IPS DF 4.7 (cell line): ENCODE data around the gene SLC25A22.

ENCODE experiments used
- DNase-seq: peaks from one replicate; pipeline ENCODE4 v3.0.0-alpha.2; 2013; ENCODE audit warnings: low spot score; ENCODE audit errors: extremely low read depth

Gene SLC25A22

DNA sequence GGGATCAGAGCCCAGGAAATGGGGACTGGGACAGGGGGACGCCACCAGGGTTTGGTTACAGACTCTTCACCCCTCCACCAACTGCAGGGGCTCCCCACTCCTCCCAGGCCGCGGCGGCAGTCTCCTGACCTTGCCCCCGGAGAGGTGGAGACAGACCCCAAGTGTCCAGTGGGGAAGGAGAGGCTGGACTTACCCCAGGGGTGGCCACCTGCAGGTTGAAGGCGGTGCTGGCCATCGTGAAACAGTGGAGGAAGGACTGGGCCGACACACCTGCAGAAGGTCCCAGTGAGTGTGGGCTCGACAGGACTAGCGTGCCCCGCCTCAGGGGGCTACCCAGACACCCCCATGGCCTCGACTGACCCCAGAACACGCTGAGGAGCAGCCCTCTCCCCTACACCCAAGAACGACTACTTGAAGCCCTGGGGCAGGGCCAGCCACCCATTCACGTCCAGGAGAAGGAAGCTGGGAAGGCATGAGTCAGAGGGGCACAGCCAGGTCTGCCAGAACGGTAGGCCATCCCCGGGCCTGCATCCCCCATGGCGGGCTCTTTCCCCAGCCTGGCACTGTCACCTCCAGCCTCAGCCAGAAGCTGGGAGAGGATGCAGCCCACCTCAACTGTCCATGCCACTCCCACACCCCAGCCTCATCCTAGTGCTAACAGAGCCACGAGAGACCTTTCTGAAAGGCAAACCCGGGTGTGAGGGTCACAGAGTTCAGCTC is 23.0 kb downstream of the SLC25A22 start:
- no peak for DNase-seq

DNA sequence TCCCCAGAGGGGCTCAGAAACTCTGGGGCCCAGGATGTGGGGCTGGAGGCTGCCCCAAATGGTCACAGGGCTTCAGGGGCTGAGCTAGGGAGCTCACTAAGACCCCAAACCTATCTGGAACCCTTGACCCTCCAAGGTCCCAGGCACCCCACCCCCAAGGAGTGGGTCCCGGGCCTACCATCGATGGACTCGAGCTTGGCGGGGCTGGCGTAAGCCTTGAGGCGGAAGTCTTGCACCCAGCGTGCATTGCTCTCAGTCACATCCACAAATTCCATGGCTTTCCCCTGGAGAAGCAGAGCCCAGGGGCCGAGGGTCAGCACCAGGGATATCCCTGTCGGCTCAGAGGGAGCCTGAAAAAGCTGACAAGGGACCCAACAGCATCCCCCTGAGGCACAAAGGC is 24.3 kb downstream of the SLC25A22 start:
- DNase-seq: no peak

- no peak for DNase-seq
Observed at GRCh38 chr11:773425-773824, 24.7 kb downstream of the SLC25A22 start.

DNA sequence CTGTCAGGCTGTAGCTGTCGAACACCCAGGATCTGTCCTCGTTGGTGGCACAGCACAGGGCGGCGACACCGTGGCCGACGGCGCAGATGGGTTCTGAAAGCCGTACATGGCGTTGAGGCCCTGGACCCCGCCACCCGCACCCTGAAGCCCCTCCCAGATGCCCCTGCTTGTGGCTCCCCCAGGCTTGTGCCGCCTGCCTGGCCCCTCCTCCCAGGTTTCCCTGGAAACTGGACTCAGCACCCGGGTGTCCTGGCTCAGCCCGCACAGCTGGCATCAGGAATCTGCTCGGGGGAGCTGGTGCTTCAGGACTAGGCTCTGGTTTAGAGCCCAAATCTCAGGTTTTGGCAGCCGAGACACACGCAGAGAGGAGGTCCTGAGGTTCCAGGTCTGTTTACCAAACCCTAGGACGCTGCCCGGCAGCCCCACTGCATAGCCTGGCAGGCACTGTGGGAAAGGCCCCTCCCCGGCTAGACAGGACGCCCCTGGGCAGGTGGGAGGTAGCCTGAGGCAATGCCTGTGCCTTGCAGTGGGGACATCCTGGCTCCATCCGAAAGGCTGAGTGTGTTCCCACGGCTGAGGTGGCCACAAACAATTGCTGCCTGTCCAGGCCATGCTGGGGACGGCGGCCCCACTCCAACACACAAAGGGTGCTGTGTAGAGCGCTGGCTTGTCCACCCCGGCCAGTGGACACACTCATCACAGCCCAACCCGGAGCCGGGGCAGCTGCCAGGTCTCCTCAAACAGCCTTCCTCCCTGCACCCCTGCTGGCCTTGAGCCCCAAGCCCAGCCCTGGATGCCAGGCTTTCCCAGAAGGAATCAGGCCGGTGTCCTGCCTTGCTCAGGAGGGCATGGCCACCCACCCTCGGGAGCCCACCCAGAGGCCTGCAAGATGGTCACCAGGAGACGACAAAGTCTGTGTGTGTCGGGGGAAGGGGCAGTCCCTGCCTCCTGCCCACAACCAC is 25.4 kb downstream of the SLC25A22 start:
- DNase-seq: no peak

GRCh38 chr11:771617-772204 is 26.4 kb downstream of the SLC25A22 start:
- DNase-seq: no peak

DNA sequence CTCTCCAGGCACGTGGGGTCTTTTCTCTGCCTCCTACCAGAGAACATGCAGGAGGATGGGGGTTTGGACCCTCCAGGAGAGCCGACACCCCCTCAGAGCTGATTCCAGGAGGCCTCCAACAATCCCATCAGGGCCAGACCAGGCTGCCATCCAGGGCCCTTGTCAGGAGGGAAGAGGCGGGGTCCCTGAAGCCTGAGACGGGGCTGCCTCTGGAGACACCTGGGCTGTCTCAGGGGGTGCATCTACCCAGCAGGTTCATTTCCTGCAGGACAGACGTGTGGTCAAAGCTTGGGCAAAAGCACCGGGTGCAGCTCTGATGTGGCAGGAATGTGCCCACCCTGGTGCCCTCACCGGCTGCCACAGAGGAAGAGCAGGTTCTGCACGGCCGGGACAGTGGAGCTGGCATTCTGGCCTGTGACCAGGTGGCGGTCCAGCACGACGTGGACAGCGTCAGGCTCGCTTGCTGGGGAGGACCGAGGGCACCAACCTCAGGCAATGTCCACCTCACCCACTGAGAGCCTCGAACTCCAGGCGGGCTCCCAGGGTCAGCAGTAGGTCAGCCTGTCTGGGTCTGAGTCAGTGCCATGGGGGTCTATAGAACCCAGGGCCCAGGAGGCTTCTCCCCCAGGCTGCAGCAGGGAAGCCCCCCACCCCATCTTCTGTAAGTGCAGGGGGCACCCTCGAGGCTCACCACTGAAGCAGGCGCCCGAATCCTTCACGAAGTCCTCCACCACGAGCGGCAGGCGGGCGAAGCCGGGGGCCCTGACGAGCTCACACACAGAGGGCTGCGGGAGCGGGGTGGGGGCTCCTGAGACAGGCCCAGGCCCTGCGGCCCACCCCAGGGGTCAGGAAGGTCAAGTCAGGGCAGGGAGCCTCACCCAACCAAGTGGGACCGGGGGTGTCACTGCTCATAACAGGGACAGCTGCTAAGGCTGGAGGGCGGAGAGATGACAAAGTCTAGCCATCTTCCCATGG is 27.2 kb downstream of the SLC25A22 start:
- DNase-seq: no peak

- no peak for DNase-seq
Observed at GRCh38 chr11:769887-770641, 28.0 kb downstream of the SLC25A22 start.

- no peak for DNase-seq
Observed at GRCh38 chr11:767238-767637, 30.8 kb downstream of the SLC25A22 start.

DNA sequence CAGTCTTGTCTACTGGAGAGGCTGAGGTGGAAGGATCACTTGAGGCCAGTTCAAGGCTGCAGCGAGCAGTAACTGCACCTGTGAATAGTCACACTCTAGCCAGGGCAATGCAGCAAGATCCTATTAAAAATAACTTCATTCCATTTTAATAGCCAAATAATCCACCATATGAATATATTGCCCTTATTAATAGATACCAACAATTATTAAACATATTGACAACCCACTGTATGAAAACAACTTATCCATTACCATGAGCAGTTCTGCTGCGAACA is 31.2 kb downstream of the SLC25A22 start:
- no peak for DNase-seq

DNA sequence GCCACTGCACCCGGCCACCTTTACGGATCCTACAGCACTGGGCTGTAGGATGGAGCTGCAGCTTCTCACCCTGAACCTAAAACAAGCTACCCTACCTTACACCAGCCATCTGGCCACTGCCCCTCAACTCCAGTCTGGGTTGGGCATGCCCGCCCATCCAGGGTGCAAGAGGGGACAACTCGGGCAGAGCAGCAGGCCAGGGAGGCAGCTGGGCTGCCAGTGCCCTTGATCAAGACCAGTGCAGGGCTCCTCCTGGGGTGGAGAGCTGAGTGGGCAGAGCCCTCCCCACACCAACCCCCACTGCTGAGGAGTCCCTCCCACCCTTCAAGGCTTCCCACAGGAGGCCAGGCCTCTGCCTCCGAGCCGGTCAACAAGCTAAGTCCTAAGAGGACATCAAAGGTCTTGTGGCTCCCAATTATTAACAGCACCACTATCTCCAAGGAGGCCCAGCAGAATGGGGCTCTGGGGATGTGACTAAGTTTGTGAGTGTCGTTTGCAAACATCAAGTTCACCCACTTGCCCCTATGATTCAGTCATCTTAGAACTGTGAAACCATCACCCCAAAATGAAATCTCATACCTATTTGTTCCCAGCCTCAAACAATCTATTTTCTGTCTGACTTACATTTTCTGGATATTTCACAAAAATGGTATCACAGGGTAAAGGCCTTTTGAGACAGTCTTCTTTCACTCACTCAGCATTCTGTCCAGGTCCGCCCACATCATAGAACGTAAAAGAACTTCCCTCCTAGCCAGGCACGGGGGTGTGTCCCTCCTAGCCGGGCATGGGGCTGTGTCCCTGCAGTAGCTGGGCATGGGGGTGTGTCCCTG is 31.8 kb downstream of the SLC25A22 start:
- no peak for DNase-seq

DNA sequence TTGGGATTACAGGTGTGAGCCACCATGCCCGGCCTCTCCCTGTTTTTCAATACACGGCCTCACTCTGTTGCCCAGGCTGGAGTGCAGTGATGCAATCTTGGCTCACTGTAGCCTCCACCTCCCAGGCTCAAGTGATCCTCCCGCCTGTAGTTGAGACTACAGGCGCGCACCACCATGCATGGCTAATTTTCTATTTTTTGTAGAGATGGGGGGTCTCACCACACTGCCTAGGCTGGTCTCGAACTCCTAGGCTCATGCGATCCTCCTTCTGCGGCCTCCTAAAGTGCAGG is 32.3 kb downstream of the SLC25A22 start:
- DNase-seq: no peak

- DNase-seq: no peak
Observed at GRCh38 chr11:765025-765801, 32.9 kb downstream of the SLC25A22 start.

DNA sequence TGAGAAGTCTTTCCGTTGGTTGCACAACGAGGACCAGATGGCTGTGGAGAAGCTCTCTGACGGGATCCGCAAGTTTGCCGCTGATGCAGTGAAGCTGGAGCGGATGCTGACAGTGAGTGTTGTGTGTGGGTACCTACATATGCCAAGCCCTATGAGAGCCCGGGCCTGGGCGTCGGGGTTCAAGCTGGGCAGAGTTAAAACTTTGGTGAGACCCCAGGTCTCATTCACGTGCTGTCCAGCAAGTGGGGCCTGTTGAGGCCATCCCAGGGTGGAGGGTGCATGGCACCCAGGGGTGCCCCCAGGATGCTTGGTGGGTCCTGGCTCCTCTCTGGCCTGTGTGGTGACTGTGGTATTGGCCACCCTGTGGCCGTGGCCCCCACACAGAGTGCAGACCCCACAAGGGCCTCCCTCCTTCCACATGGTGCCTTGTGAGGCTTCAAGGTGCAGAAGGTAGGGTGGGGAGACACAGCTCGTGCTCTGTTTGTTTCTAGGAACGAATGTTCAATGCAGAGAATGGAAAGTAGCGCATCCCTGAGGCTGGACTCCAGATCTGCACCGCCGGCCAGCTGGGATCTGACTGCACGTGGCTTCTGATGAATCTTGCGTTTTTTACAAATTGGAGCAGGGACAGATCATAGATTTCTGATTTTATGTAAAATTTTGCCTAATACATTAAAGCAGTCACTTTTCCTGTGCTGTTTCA is 33.6 kb downstream of the SLC25A22 start:
- DNase-seq: no peak

DNA sequence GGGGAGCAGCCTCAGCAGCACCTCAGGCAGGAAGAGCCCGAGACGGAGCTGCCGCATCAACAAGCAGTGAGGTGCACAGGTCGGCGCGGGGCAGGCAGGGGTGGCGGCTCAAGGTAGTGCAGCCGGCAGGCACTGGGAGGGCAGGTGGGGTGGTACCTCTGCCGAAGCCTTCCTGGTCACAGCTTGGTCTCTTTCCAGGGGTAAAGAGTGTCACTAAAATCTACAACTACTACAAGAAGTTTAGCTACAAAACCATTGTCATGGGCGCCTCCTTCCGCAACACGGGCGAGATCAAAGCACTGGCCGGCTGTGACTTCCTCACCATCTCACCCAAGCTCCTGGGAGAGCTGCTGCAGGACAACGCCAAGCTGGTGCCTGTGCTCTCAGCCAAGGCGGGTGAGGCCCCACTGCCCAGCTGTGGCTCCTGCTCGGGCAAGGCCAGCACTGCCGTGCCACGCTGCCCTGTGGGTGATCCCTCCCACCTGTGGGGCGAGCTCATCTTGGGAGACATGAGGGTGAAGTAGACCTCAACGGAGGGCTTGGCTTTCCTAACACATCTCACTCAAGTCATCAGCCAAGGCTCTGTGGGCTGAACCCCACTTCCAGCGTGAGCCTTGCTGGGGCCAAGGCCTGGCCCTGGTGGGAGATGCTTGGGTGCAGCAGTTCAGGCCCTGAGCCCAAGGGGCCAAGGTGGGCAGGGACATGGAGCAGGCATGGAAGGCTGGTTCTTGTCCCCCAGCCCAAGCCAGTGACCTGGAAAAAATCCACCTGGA is 34.3 kb downstream of the SLC25A22 start:
- DNase-seq: no peak

DNA sequence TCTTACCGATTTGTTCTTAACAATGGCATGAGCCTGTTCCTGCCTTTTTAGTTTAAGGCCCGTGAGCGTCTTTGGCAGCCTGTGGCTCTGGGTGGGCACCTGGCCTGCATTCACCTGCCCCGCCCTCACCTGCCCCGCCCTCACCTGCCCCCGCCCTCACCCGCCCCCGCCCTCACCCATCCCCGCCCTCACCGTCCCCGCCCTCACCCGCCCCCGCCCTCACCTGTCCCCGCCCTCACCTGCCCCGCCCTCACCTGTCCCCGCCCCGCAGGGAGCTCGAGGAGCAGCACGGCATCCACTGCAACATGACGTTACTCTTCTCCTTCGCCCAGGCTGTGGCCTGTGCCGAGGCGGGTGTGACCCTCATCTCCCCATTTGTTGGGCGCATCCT is 35.0 kb downstream of the SLC25A22 start:
- no peak for DNase-seq

DNA sequence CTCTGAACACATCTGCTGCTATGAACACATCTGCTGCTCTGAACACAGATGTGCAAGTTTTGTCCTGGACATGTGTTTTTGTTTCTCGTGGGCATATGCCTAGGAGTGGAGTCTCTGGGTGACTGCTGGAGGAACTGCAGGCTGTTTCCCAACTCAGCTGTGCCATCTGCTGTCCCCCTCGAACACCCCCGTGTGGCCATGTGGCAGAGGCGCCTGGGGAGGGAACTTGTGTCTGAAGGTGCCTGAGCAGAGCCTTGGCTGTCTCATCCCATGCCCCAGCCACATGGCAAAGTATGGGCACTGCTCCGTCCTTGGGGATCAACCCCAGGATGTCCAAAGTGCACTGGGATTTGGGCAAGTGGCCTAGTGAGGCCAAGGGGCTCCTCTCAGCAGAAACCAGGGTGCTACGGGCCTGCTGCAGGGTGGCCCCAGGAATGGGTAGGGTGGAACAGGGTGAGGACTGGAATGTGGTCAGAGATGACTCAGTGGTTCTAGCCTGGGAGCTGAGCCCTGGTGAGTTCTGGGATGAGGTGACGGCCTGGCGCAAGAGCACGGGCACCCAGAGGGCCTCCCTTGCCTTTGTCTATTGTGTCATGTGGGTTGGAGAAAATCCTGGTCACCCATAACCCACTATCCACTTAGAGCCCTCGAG is 35.5 kb downstream of the SLC25A22 start:
- no peak for DNase-seq

- DNase-seq: no peak
Observed at GRCh38 chr11:761526-762108, 36.5 kb downstream of the SLC25A22 start.
